Activated naive CD4-positive, alpha-beta T cell treated with anti-CD3 and anti-CD28 coated beads, Interleukin-2, amount 10 ng/mL, durations not matched to agents 7 days and 5 days (primary cell): Measurements from ENCODE around the gene GLTPD2.
"Not testable (repeated sequence)": the region's sequence is repeated elsewhere in the genome, so short reads cannot be mapped to it uniquely, and the experiment has no call there.

Experiments
- CTCF ChIA-PET: fragments of 350-600 bp; sonication (Branson Sonifier 250); formaldehyde crosslinking; loops from one replicate; lab custom pipeline; 2021; ENCODE audit warnings: antibody characterized with exemption; lab: Charles Lee
- DNase-seq: peaks from one replicate; pipeline ENCODE4 v3.0.0-alpha.2; 2020
- H3K27ac Mint-ChIP-seq: one replicate; pipeline ENCODE4 v1.8.0; 2021; ENCODE audit warnings: mild to moderate bottlenecking, moderate library complexity, mixed read lengths
- H3K27me3 Mint-ChIP-seq: one replicate; pipeline ENCODE4 v1.8.0; 2021; ENCODE audit warnings: mild to moderate bottlenecking, mixed read lengths
- H3K36me3 Mint-ChIP-seq: one replicate; pipeline ENCODE4 v1.8.0; 2021; ENCODE audit warnings: mixed read lengths
- H3K4me1 Mint-ChIP-seq: one replicate; pipeline ENCODE4 v1.8.0; 2021; ENCODE audit warnings: mixed read lengths
- H3K4me3 Mint-ChIP-seq: one replicate; pipeline ENCODE4 v1.8.0; 2021; ENCODE audit warnings: mild to moderate bottlenecking, moderate library complexity, mixed read lengths
- H3K9me3 Mint-ChIP-seq: one replicate; pipeline ENCODE4 v1.8.0; 2021; ENCODE audit warnings: mixed read lengths

GLTPD2 gene

DNA sequence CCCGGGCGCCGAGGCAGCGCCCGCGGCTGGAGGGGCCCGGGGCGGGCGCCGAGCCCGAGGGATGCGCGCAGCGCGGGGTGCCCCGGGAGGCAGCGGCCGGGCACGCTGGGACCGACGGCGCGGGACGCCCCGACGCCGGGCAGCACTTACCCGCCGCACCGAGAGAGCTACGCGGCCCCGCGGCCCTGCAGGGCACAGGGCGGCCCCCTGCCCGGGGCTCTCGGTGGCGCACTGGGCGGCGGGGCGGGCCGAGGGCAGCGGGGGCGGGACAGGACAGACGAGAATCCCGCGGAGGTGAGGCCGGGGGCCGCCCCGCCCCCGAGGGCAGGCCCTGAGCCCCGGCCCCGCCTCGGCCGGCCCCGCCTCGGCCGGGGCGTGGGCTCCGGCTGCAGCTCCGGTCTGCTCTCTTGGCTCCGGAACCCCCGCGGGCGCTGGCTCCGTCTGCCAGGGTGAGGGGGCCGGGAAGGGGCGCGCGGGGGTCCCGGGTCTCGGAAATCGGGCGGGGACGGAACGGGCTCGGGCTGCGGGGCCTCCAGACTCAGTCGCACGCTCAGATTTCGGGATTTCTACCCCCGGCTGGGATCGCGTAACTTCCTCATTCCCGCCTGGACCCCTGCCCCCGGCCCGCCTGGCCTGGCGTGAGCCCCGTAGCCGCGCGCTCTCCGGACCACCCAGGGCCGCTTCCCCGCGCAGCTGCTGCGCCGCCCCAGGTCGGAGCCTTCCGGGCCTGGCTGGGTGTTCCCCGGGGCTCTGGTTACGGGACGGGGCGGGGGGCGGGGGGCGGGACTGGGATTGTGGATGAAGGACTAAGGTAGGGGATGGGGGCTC lies 18.2 kb downstream of the GLTPD2 start, which contains the start of gene PLD2:
Gene PLD2 (plus strand): TSS at position 376 of the 828 bp plus-strand sequence. CDS start 621 bp downstream, outside the sequence.
- DNase-seq, result peak; percentile 92
- Mint-ChIP-seq H3K27me3 (peaks cover 4% of the 10 kb centered on the region), H3K9me3 (no peaks in the 10 kb centered on the region), H3K4me3 (peak within 1 kb of the TSS; percentile 78), H3K36me3 (peaks cover 8% of the 10 kb centered on the region), H3K27ac (peak within 1 kb of the TSS; percentile 58), H3K4me1 (peaks cover 20% of the 10 kb centered on the region)
- CTCF ChIA-PET, result interaction anchor here (0.9 to 2.1 kb wide), 3 partner anchors 11 to 75 kb away, joined by 3 to 7 read pairs (median 3); partner anchors contain the start of genes MED11 and PSMB6

DNA sequence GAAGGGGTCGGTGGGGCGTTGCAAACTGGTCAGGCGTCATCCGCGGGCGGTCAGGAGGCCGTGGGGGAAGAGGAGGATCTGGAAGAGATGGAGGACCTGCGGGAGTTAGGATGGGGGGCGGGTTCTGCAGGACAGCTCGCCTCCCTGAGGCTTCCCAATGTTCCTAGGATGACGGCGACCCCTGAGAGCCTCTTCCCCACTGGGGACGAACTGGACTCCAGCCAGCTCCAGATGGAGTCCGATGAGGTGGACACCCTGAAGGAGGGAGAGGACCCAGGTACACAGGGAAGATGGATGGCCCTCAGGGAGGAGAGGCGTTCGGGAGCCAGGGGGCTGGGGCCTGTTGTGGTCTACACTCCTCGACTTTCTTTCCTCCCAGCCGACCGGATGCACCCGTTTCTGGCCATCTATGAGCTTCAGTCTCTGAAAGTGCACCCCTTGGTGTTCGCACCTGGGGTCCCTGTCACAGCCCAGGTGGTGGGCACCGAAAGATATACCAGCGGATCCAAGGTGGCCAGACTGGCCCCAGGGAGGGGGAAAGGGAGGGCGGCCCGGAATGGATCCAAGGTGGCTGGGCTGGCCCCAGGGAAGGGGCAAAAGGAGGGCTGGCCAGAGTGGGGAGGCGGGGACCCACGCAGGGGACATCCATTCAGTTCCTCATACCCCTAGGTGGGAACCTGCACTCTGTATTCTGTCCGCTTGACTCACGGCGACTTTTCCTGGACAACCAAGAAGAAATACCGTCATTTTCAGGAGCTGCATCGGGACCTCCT lies 19.0 kb downstream of the GLTPD2 start:
- peaks cover 4% of the 10 kb centered on the region for H3K27me3 Mint-ChIP-seq
- CTCF ChIA-PET, result interaction anchor here (2.1 kb wide), 1 partner anchor 18 kb away, joined by 7 read pairs; no protein-coding TSS in a partner anchor
- peak overlapping the region; percentile 58 for H3K27ac Mint-ChIP-seq
- peaks cover 20% of the 10 kb centered on the region for H3K4me1 Mint-ChIP-seq
- H3K4me3 Mint-ChIP-seq, result peak overlapping the region; percentile 78
- no peaks in the 10 kb centered on the region for H3K9me3 Mint-ChIP-seq
- no peak for DNase-seq
- H3K36me3 Mint-ChIP-seq, result peaks cover 8% of the 10 kb centered on the region

DNA sequence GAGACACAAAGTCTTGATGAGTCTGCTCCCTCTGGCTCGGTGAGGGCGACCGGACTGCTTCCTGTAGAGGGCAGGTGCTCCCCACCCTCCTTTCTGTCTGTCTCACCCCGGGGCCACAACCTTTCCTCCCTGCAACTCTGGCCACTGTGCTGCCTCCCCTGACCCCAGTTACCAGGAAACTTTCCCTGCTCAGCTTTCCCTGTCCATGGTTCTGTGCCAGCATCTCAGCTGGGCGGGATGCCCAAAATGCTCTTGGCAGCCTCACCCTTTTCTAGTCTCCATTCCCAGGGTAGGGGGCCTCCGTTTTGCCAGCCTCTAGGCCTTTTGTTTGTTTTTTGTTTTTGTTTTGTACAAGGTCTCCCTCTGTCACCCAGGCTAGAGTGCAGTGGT lies 19.6 kb downstream of the GLTPD2 start:
- Mint-ChIP-seq H3K4me1 (peaks cover 20% of the 10 kb centered on the region), H3K4me3 (peak overlapping the region; percentile 78), H3K27me3 (peaks cover 4% of the 10 kb centered on the region), H3K36me3 (peaks cover 8% of the 10 kb centered on the region), H3K27ac (no peak overlapping the region), H3K9me3 (no peaks in the 10 kb centered on the region)
- CTCF ChIA-PET, result interaction anchor here (2.1 kb wide), 1 partner anchor 18 kb away, joined by 7 read pairs; no protein-coding TSS in a partner anchor
- DNase-seq, result no peak

GRCh38 chr17:4810696-4811290 lies 22.0 kb downstream of the GLTPD2 start:
- Mint-ChIP-seq H3K4me1 (peaks cover 20% of the 10 kb centered on the region), H3K36me3 (peaks cover 8% of the 10 kb centered on the region), H3K4me3 (no peak overlapping the region), H3K27me3 (peaks cover 4% of the 10 kb centered on the region), H3K9me3 (no peaks in the 10 kb centered on the region), H3K27ac (no peak overlapping the region)
- no peak for DNase-seq
- CTCF ChIA-PET, result no interaction called here

DNA sequence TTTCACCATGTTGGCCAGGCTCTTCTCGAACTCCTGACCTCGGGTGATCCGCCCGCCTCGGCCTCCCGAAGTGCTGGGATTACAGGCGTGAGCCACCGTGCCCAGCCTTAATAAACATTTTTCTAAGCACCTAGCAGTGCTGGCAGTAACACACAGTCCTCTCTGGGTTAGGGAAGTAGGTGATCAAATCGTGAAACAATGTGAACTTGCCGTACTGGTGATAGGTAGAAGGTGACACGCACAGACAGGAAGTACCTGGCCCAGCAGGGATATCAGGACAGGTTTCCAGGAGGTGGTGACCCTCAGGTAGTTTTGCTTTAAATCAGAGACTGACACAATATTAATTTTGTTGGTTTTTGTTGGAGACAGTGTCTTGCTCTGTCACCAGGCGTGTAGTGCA lies 22.7 kb downstream of the GLTPD2 start:
- H3K36me3 Mint-ChIP-seq, result peaks cover 11% of the 10 kb centered on the region
- no peak overlapping the region for H3K27ac Mint-ChIP-seq
- peaks cover 4% of the 10 kb centered on the region for H3K27me3 Mint-ChIP-seq
- peaks cover 14% of the 10 kb centered on the region for H3K4me1 Mint-ChIP-seq
- CTCF ChIA-PET, result no interaction called here
- DNase-seq, result no peak
- H3K9me3 Mint-ChIP-seq, result no peaks in the 10 kb centered on the region
- no peak overlapping the region for H3K4me3 Mint-ChIP-seq

DNA sequence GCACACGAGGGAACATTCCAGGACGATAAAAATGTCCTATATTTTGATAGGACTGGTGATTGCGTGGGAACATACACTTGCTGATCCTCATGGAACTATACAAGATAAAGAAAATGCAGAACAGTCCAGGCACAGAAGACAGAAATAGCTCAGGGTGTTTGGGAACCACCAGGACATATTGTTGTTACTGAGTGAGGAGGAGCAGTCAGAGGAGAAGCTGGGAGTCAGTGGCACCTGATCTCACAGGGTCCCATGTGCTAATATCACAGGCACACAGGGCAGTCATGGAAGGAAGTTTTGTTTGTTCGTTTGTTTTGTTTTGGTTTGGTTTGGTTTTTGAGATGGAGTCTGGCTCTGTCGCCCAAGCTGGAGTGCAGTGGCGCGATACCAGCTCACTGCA lies 23.9 kb downstream of the GLTPD2 start:
- CTCF ChIA-PET, result no interaction called here
- Mint-ChIP-seq H3K27ac (no peak overlapping the region), H3K9me3 (no peaks in the 10 kb centered on the region), H3K4me1 (peaks cover 11% of the 10 kb centered on the region), H3K36me3 (peaks cover 11% of the 10 kb centered on the region), H3K27me3 (peaks cover 2% of the 10 kb centered on the region), H3K4me3 (no peak overlapping the region)
- no peak for DNase-seq

- Mint-ChIP-seq H3K27ac (no peak overlapping the region), H3K36me3 (peaks cover 7% of the 10 kb centered on the region), H3K9me3 (no peaks in the 10 kb centered on the region), H3K4me3 (no peak overlapping the region), H3K27me3 (no peaks in the 10 kb centered on the region), H3K4me1 (no peaks in the 10 kb centered on the region)
- no peak for DNase-seq
- CTCF ChIA-PET, result no interaction called here
These were observed 26.4 kb downstream of the GLTPD2 start for GRCh38 chr17:4815043-4815675.

DNA sequence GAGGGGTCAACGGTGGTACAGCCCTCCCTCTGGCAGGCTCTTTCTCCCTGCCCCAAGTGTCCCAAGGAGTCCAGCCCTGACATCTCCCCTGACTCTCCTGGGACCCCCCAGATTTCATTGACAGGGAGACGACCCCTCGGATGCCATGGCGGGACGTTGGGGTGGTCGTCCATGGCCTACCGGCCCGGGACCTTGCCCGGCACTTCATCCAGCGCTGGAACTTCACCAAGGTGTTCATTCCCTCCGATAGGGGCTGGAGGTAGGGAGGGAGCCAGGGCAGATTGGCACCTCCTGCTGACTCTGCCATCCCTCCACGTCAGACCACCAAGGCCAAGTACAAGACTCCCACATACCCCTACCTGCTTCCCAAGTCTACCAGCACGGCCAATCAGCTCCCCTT lies 28.1 kb downstream of the GLTPD2 start:
- DNase-seq, result no peak
- H3K27ac Mint-ChIP-seq, result no peak overlapping the region
- CTCF ChIA-PET, result no interaction called here
- H3K36me3 Mint-ChIP-seq, result peaks cover 2% of the 10 kb centered on the region
- no peaks in the 10 kb centered on the region for H3K4me1 Mint-ChIP-seq
- no peaks in the 10 kb centered on the region for H3K9me3 Mint-ChIP-seq
- H3K27me3 Mint-ChIP-seq, result no peaks in the 10 kb centered on the region
- no peak overlapping the region for H3K4me3 Mint-ChIP-seq

DNA sequence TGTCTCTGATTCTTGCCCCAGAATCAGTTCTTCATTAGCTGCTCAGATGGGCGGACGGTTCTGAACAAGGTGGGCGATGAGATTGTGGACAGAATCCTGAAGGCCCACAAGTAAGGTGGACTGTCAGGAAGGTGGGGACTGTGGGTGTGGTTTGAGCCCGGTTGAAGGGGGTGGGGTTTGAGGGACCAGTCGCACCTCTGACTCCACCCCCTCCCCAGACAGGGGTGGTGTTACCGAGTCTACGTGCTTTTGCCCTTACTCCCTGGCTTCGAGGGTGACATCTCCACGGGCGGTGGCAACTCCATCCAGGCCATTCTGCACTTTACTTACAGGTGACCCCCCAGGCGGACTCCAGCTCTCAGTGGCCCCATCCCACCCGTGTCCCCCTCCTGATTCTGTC lies 29.5 kb downstream of the GLTPD2 start:
- H3K27ac Mint-ChIP-seq, result no peak overlapping the region
- H3K4me1 Mint-ChIP-seq, result no peaks in the 10 kb centered on the region
- CTCF ChIA-PET, result no interaction called here
- H3K9me3 Mint-ChIP-seq, result no peaks in the 10 kb centered on the region
- H3K36me3 Mint-ChIP-seq, result peaks cover 2% of the 10 kb centered on the region
- no peak overlapping the region for H3K4me3 Mint-ChIP-seq
- DNase-seq, result no peak
- no peaks in the 10 kb centered on the region for H3K27me3 Mint-ChIP-seq

DNA sequence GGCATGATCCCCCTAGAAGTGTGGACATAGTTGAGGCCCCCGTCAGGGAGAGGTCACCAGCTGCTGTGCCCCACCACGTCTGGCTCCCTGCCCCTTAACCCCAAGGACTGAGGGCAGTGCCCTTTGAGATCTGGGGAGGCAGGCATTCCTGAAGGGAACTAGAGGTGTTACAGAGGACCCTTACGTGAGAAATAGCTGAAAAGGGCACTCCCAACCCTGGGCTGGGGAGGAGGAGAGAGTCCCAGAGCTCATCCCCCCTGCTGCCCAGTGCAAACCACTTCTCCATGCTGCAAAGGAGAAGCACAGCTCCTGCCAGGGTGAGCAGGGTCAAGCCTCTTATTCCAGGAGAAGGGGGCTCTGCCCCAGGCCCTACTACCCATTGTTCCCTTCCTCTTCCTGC lies 34.1 kb downstream of the GLTPD2 start:
- H3K27ac Mint-ChIP-seq, result no peak overlapping the region
- DNase-seq, result no peak
- CTCF ChIA-PET, result no interaction called here
- peaks cover 8% of the 10 kb centered on the region for H3K27me3 Mint-ChIP-seq
- H3K9me3 Mint-ChIP-seq, result no peaks in the 10 kb centered on the region
- H3K4me1 Mint-ChIP-seq, result no peaks in the 10 kb centered on the region
- no peak overlapping the region for H3K4me3 Mint-ChIP-seq
- H3K36me3 Mint-ChIP-seq, result no peaks in the 10 kb centered on the region

DNA sequence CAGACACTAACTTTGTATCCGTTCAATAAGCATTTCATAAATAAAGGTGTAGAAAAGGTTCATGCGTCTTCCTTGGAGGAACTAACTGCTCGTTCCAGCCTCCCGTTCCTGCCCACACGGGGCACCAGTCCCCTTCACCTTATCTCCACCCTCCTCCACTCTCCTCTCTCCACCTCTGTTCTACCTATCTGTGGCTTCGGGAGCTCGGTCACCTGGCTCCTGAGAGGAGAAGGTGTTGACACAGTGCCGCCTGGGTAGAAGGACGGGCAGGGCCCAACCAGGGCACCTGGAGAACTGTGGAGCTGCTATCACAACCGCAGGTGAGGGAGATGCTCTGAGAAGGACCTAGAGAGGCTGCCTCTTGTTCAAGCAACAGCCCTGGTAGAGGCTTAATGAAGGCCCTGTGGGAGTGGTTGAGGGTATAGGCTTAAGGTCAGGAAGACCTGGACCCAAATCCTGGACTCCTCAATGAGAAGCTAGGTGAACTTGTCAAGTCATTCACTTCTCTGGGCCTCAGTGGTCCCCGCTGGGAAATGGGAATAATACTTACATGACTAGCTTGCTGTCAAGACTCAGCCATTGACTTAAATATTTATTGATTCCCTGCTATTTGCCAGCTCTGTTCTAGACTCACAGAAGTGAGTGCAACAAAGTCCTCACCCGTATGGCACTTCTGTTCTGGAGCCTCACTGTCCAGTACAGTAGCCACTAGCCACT lies 34.8 kb downstream of the GLTPD2 start:
- H3K4me3 Mint-ChIP-seq, result no peak overlapping the region
- no peak overlapping the region for H3K27ac Mint-ChIP-seq

DNA sequence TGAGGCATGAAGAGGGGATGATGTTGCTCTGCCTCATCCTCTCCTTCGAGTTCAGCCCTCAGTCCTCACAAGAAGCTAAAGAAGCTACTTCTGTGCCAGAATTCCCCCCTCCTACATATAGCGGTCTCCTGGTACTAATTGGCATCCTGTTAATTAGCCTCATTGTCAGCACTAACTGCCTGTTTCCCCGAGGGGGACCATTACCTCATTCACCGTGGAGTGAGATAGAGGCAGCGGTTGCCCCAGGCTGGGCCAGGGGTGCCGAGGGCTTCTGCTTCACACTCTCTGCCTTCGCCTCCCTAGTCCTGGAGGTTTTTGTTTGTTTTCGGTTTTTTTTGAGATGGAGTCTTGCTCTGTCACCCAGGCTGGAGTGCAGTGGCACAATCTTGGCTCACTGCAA lies 38.6 kb downstream of the GLTPD2 start:
- H3K9me3 Mint-ChIP-seq, result no peaks in the 10 kb centered on the region
- H3K27ac Mint-ChIP-seq, result no peak overlapping the region
- no peak for DNase-seq
- H3K36me3 Mint-ChIP-seq, result no peaks in the 10 kb centered on the region
- CTCF ChIA-PET, result no interaction called here
- no peak overlapping the region for H3K4me3 Mint-ChIP-seq
- no peaks in the 10 kb centered on the region for H3K4me1 Mint-ChIP-seq
- peaks cover 16% of the 10 kb centered on the region for H3K27me3 Mint-ChIP-seq

More for the DNA sequence above, 34.8 kb downstream of the GLTPD2 start:
- CTCF ChIA-PET, result no interaction called here
- DNase-seq, result no peak
- Mint-ChIP-seq H3K9me3 (no peaks in the 10 kb centered on the region), H3K4me1 (no peaks in the 10 kb centered on the region), H3K27me3 (peaks cover 8% of the 10 kb centered on the region), H3K36me3 (no peaks in the 10 kb centered on the region)

GRCh38 chr17:4832829-4833177 lies 44.0 kb downstream of the GLTPD2 start:
- peaks cover 32% of the 10 kb centered on the region for H3K4me1 Mint-ChIP-seq
- H3K27me3 Mint-ChIP-seq, H3K36me3 Mint-ChIP-seq, CTCF ChIA-PET, H3K9me3 Mint-ChIP-seq, DNase-seq: not testable (repeated sequence)
- peak overlapping the region; percentile 81 for H3K4me3 Mint-ChIP-seq
- H3K27ac Mint-ChIP-seq, result peak overlapping the region; percentile 85
